Anterior cingulate cortex (tissue), 58 donors: Measurements from ENCODE around the gene MAP7.
"Not testable (repeated sequence)": the region's sequence is repeated elsewhere in the genome, so short reads cannot be mapped to it uniquely, and the experiment has no call there.

Experiments
- DNase-seq, 58 donors: peaks; one replicate each; lab custom pipeline; 2025; lab: John Stamatoyannopoulos, UW

MAP7 gene

DNA sequence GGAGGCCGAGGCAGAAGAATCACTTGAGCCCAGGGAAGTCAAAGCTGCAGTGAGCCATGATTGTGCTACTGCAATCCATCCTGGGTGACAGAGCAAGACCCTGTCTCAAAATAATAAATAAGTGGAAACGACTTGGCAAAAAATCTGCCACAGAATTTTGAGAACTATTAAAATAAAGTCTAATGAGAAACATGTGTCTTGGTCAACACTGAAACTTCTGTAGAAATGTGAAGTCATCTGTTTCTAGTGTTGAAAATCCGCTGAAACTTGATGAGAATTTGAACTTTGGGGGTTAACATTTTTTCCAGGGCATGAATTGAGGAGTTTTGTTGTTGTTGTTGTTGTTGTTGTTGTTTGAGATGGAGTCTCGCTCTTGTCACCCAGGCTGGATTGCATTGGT lies 231.5 kb downstream of the MAP7 start:
- DNase-seq, result no peak

DNA sequence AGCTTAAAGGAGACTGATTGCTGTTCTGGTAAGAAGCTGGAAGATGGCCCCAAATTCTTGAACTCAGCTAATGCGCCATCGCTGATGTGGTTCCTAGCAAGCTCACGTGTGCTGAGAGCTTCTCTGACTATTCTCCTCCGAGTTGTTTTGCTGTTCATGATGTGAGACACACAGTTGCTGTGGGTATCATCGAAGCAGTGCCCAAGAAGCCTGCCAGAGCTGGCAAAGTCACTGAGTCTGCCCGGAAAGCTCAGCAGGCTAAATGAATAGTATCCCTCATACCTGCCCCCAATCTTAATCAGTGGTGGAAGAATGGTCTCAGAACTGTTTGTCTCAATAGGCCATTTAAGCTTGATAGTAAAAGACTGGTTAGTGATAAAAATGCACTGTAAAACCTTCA lies 232.3 kb downstream of the MAP7 start:
- peak in 12 of 58 donors; percentile 7 to 64 (median 34) for DNase-seq

DNA sequence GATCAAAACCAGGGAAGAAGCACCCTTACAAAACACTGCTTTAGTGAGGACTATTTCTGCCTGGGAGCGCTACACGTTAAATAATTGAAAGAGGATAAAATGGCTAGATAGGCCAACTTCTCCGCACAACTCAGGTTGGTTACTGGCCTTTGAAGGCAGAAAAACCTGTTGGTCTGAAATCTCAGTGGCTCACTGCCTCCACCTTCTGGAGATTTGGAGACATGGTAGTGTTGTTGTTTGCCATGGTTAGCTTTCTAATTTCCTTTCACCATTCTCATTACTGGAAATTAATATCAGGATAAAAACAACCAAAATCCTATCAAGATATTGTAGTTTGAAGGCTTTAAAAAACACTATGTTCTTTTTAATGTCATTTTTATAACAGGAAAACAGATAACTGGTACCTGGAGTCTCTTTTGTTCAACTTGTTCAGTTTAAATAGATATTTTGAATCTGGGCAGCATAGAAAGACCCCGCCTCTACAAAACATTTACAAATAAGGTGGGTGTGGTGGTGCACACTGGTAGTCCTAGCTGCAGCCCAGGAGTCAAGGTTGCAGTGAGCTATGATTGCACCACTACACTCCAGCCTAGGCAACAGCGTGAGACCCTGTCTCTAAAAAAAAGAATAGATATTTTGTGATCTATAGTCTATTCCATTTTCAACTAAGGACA lies 233.1 kb downstream of the MAP7 start:
- DNase-seq, result peak in 32 of 58 donors; percentile 4 to 71 (median 32)

DNA sequence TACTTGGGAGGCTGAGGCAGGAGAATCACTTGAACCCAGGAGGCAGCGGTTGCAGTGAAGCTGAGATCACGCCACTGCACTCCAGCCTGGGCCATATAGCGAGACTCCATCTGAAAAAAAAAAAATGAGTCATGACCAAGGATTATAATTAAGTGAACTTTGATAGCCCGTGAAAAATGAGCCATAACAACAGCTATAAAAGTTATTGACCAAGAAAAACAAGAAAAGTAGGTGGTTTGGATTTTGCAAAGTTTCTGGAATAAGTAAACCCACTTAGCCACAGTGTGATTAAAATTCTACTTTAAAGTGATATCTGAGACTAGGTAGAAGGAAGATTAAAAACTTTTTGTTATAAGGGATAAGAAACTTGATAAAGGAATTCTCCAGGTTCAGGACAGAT lies 234.6 kb downstream of the MAP7 start:
- DNase-seq, result no peak

DNA sequence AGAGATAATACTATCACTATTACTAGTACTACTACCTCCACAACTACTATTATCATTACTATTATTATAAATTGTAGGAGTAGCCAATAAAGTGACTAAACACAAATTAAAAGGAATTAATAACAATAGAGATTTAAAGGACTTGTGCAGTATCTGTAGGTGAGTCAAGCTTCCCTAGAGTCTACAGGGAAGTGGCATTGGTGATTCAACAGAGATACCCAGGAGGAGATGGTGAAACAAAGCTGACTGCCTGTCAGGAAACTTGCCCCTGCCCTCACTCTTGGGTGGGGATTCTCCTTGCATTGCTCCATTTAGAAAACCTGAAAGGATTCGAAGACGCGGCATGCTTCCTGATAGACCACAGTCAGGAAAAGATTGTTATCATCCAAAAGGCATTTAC lies 237.2 kb downstream of the MAP7 start:
- DNase-seq, result no peak

DNA sequence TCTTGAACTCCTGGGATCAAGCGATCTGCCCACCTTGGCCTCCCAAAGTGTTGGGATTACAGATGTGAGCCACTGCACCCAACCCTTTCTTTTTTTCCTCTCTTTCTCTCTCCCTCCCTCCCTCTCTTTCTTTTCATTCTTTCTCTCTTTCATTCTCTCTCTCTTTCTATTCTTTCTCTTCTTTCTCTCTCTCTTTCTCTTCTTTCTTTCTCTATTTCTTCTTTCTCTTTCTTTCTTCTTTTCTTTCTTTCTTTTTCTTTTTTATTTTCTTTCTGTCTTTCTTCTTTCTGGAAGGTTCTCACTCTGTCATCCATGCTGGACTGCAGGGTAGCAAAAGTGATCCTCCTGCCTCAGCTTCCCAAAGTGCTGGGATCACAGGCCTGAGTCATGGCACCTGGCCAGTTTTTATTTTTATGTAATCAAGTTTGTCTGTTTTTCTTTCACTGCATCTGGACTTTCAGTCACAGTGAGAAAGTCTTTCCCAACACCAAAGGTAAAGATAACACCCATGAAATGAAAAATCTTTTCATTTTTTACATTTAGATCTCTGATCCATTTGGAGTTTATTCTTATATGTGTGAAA lies 240.4 kb downstream of the MAP7 start:
- no peak for DNase-seq

DNA sequence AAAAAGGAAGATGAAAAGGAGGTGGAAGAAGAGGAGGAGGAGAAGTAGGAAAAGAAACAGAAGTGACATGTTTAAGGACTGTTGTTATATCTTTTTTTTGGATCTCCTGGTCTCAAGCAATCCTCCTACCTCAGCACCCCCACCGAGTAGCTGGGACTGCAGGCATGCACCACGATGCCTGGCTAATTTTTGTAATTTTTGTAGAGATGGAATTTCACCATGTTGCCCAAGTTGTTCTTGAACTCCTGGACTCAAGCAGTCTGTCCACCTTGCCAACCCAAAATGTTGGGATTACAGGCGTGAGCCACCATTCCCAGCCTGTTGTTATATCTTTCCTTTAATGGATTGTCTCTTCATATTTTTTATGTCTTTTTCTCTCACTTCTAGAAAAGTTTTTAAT lies 241.1 kb downstream of the MAP7 start:
- DNase-seq, result no peak

DNA sequence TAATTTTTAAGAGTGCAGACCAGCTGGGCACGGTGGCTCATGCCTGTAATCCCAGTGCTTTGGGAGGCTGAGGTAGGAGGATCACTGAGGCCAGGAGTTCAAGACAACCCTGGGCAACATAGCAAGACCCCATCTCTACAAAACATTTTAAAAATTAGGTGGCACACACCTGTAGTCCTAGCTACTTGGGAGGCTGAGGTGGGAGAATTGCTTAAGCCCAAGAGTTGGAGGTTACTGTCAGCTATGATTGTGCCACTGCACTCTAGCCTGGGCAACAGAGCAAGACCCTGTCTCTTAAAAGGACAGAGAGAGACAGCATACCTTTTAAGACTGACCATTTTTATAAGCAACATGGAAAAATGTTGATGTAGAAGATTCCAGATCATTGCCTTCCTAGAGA lies 241.8 kb downstream of the MAP7 start:
- DNase-seq, result not testable (repeated sequence)

DNA sequence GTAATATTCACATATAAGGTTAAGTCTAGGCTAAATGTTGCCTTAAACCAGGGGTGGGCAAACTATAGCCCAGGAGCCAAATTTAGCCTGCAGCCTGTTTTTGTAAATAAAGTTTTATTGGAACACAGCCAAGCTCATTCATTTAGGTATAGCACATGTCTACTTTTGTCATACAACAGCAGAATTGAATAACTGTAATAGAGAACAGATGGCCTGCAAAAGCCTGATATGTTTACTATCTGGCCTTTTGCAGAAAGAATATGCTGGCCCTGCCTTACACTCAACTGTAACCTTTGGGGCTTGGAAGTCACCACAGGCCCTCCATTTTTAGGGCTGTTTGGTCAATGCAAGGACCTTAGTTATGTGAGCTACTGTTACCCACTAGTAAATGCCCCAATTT lies 242.9 kb downstream of the MAP7 start:
- DNase-seq, result no peak

DNA sequence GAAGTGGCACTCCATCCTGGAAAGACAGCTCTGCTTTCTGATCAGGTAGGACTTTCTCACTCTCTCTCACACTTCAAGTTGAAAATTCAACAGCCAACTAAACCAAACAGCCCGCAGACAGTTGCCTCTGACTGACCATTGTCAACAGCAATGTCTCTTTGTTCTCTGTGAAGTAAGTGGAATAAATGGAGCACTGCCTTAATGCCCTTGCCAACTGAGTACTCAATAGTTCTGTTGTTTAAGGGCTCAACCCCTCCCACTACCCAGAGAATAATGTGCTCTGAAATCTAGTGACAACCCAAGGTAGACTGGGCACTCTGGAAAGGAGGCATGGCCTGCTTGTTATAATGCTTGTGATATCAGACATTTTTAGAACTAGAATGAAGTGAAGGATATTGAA lies 243.8 kb downstream of the MAP7 start:
- DNase-seq, result peak in 31 of 58 donors; percentile 6 to 91 (median 43)

DNA sequence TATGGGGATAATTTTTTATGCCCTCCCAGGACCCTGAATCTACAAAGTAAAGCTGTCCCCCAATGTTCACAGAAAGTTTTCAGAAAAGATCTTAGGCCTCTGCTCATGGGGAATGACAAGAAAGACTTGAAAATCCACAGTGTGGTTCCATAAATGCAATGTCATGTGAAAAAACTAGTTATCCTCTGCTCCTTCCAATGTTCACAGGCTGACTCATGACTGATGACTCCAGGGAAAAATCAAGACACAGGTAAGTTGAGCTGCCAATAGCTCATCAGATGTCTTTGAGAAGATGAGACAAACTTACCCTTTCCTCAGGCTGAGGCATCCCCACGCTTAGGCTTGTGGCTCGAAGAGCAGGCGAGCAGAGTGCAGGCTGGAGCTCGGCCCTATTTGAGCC lies 245.8 kb downstream of the MAP7 start:
- DNase-seq, result no peak

DNA sequence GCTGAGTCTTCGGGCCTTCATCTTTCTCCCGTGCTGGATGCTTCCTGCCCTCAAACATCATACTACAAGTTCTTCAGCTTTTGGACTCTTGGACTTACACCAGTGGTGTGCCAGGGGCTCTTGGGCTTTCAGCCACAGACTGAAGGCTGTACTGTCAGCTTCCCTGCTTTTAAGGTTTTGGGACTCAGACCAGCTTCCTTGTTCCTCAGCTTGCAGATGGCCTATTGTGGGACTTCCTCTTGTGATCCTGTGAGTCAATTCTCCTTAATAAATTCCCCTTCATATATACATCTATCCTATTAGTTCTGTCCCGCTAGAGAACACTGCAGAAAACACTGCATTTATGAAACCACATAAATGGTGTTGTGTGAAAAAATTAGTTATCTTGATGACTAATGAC lies 246.7 kb downstream of the MAP7 start:
- no peak for DNase-seq

DNA sequence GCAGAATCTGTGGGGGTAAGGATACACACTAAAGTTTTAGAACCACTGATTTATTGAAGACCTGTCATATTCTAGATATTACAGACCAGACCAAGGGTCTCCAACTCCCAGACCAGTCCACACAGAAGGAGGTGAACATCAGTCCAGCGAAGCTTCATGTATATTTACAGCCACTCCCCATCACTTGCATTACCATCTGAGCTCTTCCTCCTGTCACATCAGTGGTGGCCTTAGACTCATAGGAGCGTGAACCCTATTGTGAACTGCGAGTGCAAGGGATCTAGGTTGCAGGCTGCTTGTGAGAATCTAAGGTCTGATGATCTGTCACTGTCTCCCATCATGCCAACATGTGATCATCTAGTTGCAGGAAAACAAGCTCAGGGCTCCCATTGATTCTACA lies 255.6 kb downstream of the MAP7 start:
- no peak for DNase-seq
